ENCODE results near the gene RAB21.

DNA sequence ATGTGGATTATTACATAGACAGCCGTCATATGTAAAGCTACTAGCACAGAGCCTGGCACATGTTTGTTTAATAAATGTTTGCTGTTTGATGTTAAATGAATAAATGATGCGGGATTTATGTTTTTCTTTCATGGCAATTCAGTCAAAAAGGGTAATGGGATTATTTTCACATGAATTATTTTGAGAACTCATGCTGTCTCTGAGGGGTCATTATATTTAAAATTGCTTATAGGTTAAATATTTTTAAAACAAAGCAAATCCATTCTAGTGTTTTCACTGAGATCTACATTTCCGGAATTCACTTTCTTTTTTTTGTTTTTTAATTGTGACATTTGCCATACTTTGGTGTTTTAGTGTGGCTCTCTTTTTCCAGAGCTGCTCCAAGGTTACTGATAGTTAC is 5.3 kb downstream of the RAB21 start:
- TF ChIP-seq, protein P1, sequence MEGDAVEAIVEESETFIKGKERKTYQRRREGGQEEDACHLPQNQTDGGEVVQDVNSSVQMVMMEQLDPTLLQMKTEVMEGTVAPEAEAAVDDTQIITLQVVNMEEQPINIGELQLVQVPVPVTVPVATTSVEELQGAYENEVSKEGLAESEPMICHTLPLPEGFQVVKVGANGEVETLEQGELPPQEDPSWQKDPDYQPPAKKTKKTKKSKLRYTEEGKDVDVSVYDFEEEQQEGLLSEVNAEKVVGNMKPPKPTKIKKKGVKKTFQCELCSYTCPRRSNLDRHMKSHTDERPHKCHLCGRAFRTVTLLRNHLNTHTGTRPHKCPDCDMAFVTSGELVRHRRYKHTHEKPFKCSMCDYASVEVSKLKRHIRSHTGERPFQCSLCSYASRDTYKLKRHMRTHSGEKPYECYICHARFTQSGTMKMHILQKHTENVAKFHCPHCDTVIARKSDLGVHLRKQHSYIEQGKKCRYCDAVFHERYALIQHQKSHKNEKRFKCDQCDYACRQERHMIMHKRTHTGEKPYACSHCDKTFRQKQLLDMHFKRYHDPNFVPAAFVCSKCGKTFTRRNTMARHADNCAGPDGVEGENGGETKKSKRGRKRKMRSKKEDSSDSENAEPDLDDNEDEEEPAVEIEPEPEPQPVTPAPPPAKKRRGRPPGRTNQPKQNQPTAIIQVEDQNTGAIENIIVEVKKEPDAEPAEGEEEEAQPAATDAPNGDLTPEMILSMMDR (conservative IDR thresholded peaks at IDR 0.05), result no peak
- no peak for TF ChIP-seq ZFX (IDR thresholded peaks at IDR 0.05)
